SU-DHL-6 (cell line): Measurements from ENCODE around the gene DMRTB1.

ENCODE experiments used
- H2AFZ ChIP-seq: fragments of 200-600 bp; sonication (generic); 2 replicates; pipeline ENCODE4 v1.6.1; 2014; ENCODE audit warnings: low read depth, mild to moderate bottlenecking, moderate library complexity, mixed read lengths, antibody characterized with exemption, low read length; ENCODE audit not compliant: severe bottlenecking
- H3F3A ChIP-seq: fragments of 200-600 bp; shearing (Covaris generic); 2 replicates; pipeline ENCODE4 v1.6.0; 2016; ENCODE audit warnings: antibody characterized with exemption, mild to moderate bottlenecking; ENCODE audit not compliant: insufficient read depth
- H3K27ac ChIP-seq: fragments of 200-600 bp; sonication (generic); 2 replicates; pipeline ENCODE4 v1.5.1; 2016; ENCODE audit warnings: low read depth, mild to moderate bottlenecking, low read length, moderate library complexity, mixed read lengths
- H3K27me3 ChIP-seq: fragments of 200-600 bp; sonication (generic), shearing (Covaris generic); 2 replicates; pipeline ENCODE4 v1.6.0; 2014; ENCODE audit warnings: mild to moderate bottlenecking, low read length
- H3K36me3 ChIP-seq: fragments of 200-600 bp; sonication (generic); 2 replicates; pipeline ENCODE4 v1.6.1; 2014; ENCODE audit warnings: mild to moderate bottlenecking, low read length, mixed read lengths
- H3K4me2 ChIP-seq: fragments of 300-600, 200-600 bp; shearing (Covaris generic), sonication (generic); 2 replicates; pipeline ENCODE4 v1.6.0; 2014; ENCODE audit warnings: low read length, low read depth, mild to moderate bottlenecking; ENCODE audit not compliant: poor library complexity, severe bottlenecking
- H3K4me3 ChIP-seq: fragments of 200-600 bp; sonication (generic); 2 replicates; pipeline ENCODE4 v1.5.1; 2014; ENCODE audit warnings: antibody characterized with exemption, low read length, mild to moderate bottlenecking, mixed read lengths; ENCODE audit not compliant: insufficient read depth, poor library complexity, severe bottlenecking
- H3K79me2 ChIP-seq: fragments of 200-600 bp; sonication (generic); 2 replicates; pipeline ENCODE4 v1.6.1; 2014; ENCODE audit warnings: mild to moderate bottlenecking, low read length, moderate library complexity; ENCODE audit not compliant: insufficient read depth
- H3K9ac ChIP-seq: fragments of 200-600 bp; sonication (generic); 2 replicates; pipeline ENCODE4 v1.7.0; 2014; ENCODE audit warnings: mild to moderate bottlenecking, low read length
- H3K9me2 ChIP-seq: fragments of 200-600 bp; sonication (generic); replicated peaks from 2 replicates; pipeline ENCODE4 v1.6.1; 2014; ENCODE audit warnings: low read length; ENCODE audit not compliant: insufficient read depth
- H3K9me3 ChIP-seq: fragments of 200-600 bp; sonication (generic); 2 replicates; pipeline ENCODE4 v1.6.1; 2014; ENCODE audit warnings: low read length, mixed read lengths; ENCODE audit not compliant: insufficient read depth
- H4K20me1 ChIP-seq: fragments of 200-600 bp; sonication (generic); 2 replicates; pipeline ENCODE4 v1.6.1; 2014; ENCODE audit warnings: low read depth, mild to moderate bottlenecking, antibody characterized with exemption, low read length, moderate library complexity, mixed read lengths
- CTCF ChIP-seq: fragments of 200-600 bp; sonication (generic); IDR thresholded peaks from one replicate; pipeline ENCODE4 v1.5.1; 2017; ENCODE audit warnings: antibody characterized with exemption, mild to moderate bottlenecking, low read length, moderate library complexity; ENCODE audit not compliant: insufficient read depth, poor library complexity, severe bottlenecking
- EZH2phosphoT487 ChIP-seq: fragments of 200-600 bp; sonication (generic), shearing (Covaris generic); conservative IDR thresholded peaks from 2 replicates; pipeline ENCODE4 v1.6.1; 2018; ENCODE audit warnings: mild to moderate bottlenecking, antibody characterized with exemption, low read length, moderate library complexity, mixed read lengths

DMRTB1 gene

GRCh38 chr1:53500204-53501064, 41.2 kb downstream of the DMRTB1 start:
- H3F3A ChIP-seq: no peaks in the 10 kb centered on the region
- H3K9me2 ChIP-seq: no peaks in the 10 kb centered on the region
- H3K36me3 ChIP-seq: no peaks in the 10 kb centered on the region
- no peaks in the 10 kb centered on the region for H3K79me2 ChIP-seq
- H3K9me3 ChIP-seq: no peaks in the 10 kb centered on the region
- H2AFZ ChIP-seq: no peak overlapping the region
- H3K4me2 ChIP-seq: no peak overlapping the region
- H4K20me1 ChIP-seq: no peaks in the 10 kb centered on the region
- H3K27ac ChIP-seq: no peak overlapping the region
- H3K27me3 ChIP-seq: no peaks in the 10 kb centered on the region
- H3K9ac ChIP-seq: no peak overlapping the region
- H3K4me3 ChIP-seq: no peak overlapping the region
- TF ChIP-seq CTCF (no peak), EZH2phosphoT487 (no peak)

DNA sequence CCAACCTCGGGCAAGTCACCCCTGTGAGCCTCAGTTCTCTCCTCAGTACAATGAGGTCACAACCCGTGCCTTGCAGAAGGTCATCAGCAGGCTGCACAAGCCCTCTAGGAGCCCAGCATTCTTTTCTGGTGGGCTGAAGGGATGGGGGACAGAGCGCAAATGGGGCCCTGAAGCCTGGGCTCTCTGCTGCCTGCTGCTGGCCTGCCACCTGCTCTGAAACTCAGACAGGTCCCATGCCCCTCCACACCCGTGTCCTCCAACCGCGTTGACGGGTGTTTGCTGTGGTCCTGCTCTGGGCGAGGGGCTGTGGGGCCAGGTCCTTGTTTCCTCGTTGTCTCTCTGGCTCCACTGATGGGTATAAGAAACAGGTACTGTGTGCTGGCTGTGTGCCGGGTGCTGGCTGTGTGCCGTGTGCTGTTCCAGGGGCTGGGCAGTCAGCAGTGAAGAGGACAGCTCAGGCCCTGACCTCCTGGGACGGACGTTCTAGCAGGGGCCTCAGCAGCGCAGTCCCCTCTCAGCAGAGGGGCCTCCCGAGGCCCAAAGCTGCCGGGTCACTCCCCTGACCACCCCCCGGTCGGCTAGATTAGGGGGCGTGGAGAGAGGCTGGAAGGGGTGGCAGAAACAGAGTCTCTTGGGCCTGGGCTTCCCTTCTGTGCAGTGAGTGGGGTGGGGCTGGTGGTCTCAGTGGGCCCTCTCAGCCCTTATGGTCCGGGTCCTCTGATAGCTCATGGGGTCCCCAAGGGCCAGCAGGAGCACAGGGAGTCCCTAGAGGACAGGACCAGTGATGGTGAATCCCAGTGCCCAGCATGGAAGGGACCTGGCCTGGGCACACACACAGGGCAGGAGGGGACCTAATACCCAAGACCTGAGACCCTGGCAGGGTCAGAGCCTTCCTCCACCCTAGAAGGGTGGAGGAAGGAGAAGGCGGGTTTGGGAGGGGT, 42.1 kb downstream of the DMRTB1 start:
- Histone ChIP-seq H3K36me3 (no peaks in the 10 kb centered on the region), H3F3A (no peaks in the 10 kb centered on the region)

More for the DNA sequence above, 42.1 kb downstream of the DMRTB1 start:
- no peaks in the 10 kb centered on the region for H3K9me3 ChIP-seq
- no peaks in the 10 kb centered on the region for H3K79me2 ChIP-seq
- no peaks in the 10 kb centered on the region for H4K20me1 ChIP-seq
- H3K9me2 ChIP-seq: no peaks in the 10 kb centered on the region
- no peak overlapping the region for H3K4me3 ChIP-seq
- H3K27ac ChIP-seq: no peak overlapping the region
- H2AFZ ChIP-seq: no peak overlapping the region
- no peak overlapping the region for H3K9ac ChIP-seq
- no peak overlapping the region for H3K4me2 ChIP-seq
- no peak for TF ChIP-seq EZH2phosphoT487
- TF ChIP-seq CTCF: no peak
- no peaks in the 10 kb centered on the region for H3K27me3 ChIP-seq
